Measurements from ENCODE around the gene WDFY3. TPM values are rescaled to one million over a fixed set of nuclear protein-coding genes. Genes with fewer than 3 reads are reported as not detected.

Gene WDFY3
- polyA plus RNA-seq, 1 donor (not counting 4 experiments of a cell fraction or from before 2014, with no cell fraction given), result 28.5 TPM

GRCh38 chr4:84908876-84909275 lies 57.6 kb downstream of the WDFY3 start:
- Histone ChIP-seq H3K27me3 (ENCODE audit: control insufficient read depth, extremely low read depth, insufficient read depth, low read length) (no peaks in the 10 kb centered on the region), H3K36me3 (ENCODE audit: control insufficient read depth in 2 of 2, extremely low read depth in 1 of 2, insufficient read depth in 2 of 2, low read length in 2 of 2) (peaks cover 0 to 6% of the 10 kb centered on the region in 2 experiments), H3K9me1 (ENCODE audit: control insufficient read depth, extremely low read depth, insufficient read depth, low read length) (no peaks in the 10 kb centered on the region), H3K9ac (ENCODE audit: control insufficient read depth, extremely low read depth, insufficient read depth, low read length) (no peak overlapping the region), H3K27ac (ENCODE audit: control insufficient read depth, insufficient read depth, low read length) (no peak overlapping the region), H3K79me2 (ENCODE audit: control insufficient read depth, insufficient read depth, low read length) (peaks cover 13% of the 10 kb centered on the region), H3K4me3 (ENCODE audit: control insufficient read depth in 2 of 3, extremely low read depth in 1 of 3, insufficient read depth in 2 of 3, low read depth in 1 of 3, low read length in 3 of 3) (no peak overlapping the region), H4K20me1 (ENCODE audit: control insufficient read depth, extremely low read depth, insufficient read depth, low read length) (no peaks in the 10 kb centered on the region), H3K4me1 (ENCODE audit: control insufficient read depth, extremely low read depth, insufficient read depth, low read length) (no peaks in the 10 kb centered on the region), H2AFZ (ENCODE audit: control insufficient read depth, low read length) (no peak overlapping the region), H3K4me2 (ENCODE audit: control insufficient read depth, extremely low read depth, insufficient read depth, low read depth, low read length) (no peak overlapping the region), H3K9me3 (ENCODE audit: control insufficient read depth, low read depth, low read length) (no peaks in the 10 kb centered on the region)
- FAIRE-seq (no peak), DNase-seq (ENCODE audit: low read depth, low spot score) (no peak)
- dilution Hi-C loops (cut with MboI; ENCODE audit: extremely low pct_ligation_motif_present, low sequenced_read_pairs), result no loop called here
- TF ChIP-seq EZH2 (IDR thresholded peaks at IDR 0.05; ENCODE audit: low read length), result no peak
- no peak for TF ChIP-seq CTCF (optimal IDR thresholded peaks at IDR 0.05 in 1 of 3, IDR thresholded peaks at IDR 0.05 in 1 of 3, conservative IDR thresholded peaks at IDR 0.05 in 1 of 3; ENCODE audit: extremely low read depth in 1 of 3, insufficient read depth in 2 of 3, low read length in 3 of 3)

- Histone ChIP-seq H4K20me1 (ENCODE audit: control insufficient read depth, extremely low read depth, insufficient read depth, low read length) (no peaks in the 10 kb centered on the region), H3K4me1 (ENCODE audit: control insufficient read depth, extremely low read depth, insufficient read depth, low read length) (peaks cover 5% of the 10 kb centered on the region), H2AFZ (ENCODE audit: control insufficient read depth, low read length) (no peak overlapping the region), H3K4me3 (ENCODE audit: control insufficient read depth in 2 of 3, extremely low read depth in 1 of 3, insufficient read depth in 2 of 3, low read depth in 1 of 3, low read length in 3 of 3) (no peak overlapping the region), H3K9me1 (ENCODE audit: control insufficient read depth, extremely low read depth, insufficient read depth, low read length) (no peaks in the 10 kb centered on the region), H3K36me3 (ENCODE audit: control insufficient read depth in 2 of 2, extremely low read depth in 1 of 2, insufficient read depth in 2 of 2, low read length in 2 of 2) (peaks cover 0 to 2% of the 10 kb centered on the region in 2 experiments), H3K27ac (ENCODE audit: control insufficient read depth, insufficient read depth, low read length) (no peak overlapping the region), H3K79me2 (ENCODE audit: control insufficient read depth, insufficient read depth, low read length) (peaks cover 7% of the 10 kb centered on the region), H3K9me3 (ENCODE audit: control insufficient read depth, low read depth, low read length) (no peaks in the 10 kb centered on the region), H3K27me3 (ENCODE audit: control insufficient read depth, extremely low read depth, insufficient read depth, low read length) (no peaks in the 10 kb centered on the region), H3K9ac (ENCODE audit: control insufficient read depth, extremely low read depth, insufficient read depth, low read length) (no peak overlapping the region), H3K4me2 (ENCODE audit: control insufficient read depth, extremely low read depth, insufficient read depth, low read depth, low read length) (no peak overlapping the region)
- DNase-seq (ENCODE audit: low read depth, low spot score), result no peak
- no peak for FAIRE-seq
- dilution Hi-C loops (cut with MboI; ENCODE audit: extremely low pct_ligation_motif_present, low sequenced_read_pairs), result no loop called here
- no peak for TF ChIP-seq CTCF (optimal IDR thresholded peaks at IDR 0.05 in 1 of 3, IDR thresholded peaks at IDR 0.05 in 1 of 3, conservative IDR thresholded peaks at IDR 0.05 in 1 of 3; ENCODE audit: extremely low read depth in 1 of 3, insufficient read depth in 2 of 3, low read length in 3 of 3)
- no peak for TF ChIP-seq EZH2 (IDR thresholded peaks at IDR 0.05; ENCODE audit: low read length)
These were observed 59.3 kb downstream of the WDFY3 start for GRCh38 chr4:84907145-84907544.
